C4-2B (cell line): Measurements from ENCODE around the gene RCCD1.

Experiments used
- CTCF ChIP-seq: fragments of 450-650 bp; conservative IDR thresholded peaks from 2 replicates; pipeline ENCODE4 v1.5.1; 2017; ENCODE audit warnings: mild to moderate bottlenecking
- ZFX ChIP-seq: fragments of 450-650 bp; IDR thresholded peaks from 2 replicates; pipeline ENCODE4 v1.6.1; 2017

DNA sequence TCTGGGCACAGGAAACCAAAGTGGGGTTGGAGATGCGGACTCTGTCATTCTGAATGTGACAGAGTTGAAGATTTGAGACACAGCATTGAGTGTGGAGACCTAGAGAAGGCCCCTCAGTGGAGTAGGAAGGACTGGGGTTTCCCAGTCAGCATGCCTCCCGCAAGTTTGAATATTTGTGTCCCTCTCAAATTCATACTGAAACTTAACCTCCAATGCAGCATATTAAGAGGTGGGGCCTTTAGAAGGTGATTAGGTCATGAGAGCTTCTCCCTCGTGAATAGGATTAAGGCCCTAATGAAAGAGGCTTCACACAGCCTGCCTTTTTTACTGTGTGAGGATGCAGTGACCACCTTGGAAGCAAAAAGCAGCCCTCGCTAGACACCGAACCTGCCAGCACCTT lies 30.3 kb upstream of the RCCD1 start:
- TF ChIP-seq CTCF (no peak), ZFX (no peak)
